HL-60/S4 treated with phorbol 12-myristate 13-acetate at 8.2 ng/mL for 4 days and 3 days (cell line): ENCODE data around the gene ZDHHC24.

Source experiments
- in situ Hi-C: fragments of 300-500 bp; cut with MboI; formaldehyde crosslinking; loops from 2 replicates; pipeline ENCODE4 v1.15.0; 2022; ENCODE audit warnings: low sequenced_read_pairs

ZDHHC24 gene

GRCh38 chr11:66567787-66568123, 21.9 kb upstream of the ZDHHC24 start:
- in situ Hi-C loops, result no loop called here

DNA sequence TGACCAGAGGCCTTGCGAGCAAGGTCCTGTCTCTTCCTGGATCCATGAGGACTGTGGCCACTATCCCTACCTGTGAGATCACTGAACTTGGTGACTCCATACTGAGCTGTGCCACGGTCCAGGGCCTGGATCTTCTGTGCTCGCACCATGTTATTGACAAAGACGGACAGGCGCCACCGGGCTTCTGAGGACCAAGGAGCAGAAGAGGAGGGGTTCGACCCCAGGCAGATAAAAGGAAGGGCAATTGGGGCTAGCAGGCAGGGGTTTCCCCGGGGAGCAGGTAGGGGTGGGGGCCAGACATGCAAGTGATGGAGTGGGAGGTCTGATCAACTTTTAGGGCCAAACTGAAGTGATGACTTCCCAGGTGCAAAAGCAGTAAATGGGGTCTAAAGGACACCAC, 20.4 kb upstream of the ZDHHC24 start:
- in situ Hi-C loops, result no loop called here

GRCh38 chr11:66564984-66565383, 19.1 kb upstream of the ZDHHC24 start:
- in situ Hi-C loops, result no loop called here

DNA sequence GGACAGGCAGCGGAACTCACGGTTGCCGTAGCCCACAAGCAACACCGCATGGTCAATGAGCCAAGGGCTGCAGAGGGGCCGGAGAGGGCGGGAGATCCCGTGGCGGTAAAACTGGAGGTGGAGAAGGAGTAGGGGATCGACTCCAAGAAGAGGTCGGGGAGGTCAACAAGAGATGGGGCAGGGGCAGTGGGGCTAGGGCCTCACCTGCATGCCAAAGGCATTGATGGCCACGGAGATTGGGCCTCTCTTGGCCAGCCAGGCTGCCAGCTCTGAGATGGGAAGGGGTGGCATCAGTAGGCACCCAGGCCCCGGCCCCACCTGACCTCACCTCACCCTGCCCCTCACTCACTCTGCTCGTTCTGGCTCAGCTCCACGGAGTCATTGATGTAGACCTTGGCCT, 18.7 kb upstream of the ZDHHC24 start:
- in situ Hi-C loops, result no loop called here

GRCh38 chr11:66563832-66564231, 18.0 kb upstream of the ZDHHC24 start:
- in situ Hi-C loops, result no loop called here

- in situ Hi-C loops, result no loop called here
Observed at GRCh38 chr11:66562907-66563583, 17.2 kb upstream of the ZDHHC24 start.

GRCh38 chr11:66562275-66562674, 16.4 kb upstream of the ZDHHC24 start:
- in situ Hi-C loops, result no loop called here

- in situ Hi-C loops, result no loop called here
Observed at GRCh38 chr11:66561975-66562248, 16.1 kb upstream of the ZDHHC24 start.

DNA sequence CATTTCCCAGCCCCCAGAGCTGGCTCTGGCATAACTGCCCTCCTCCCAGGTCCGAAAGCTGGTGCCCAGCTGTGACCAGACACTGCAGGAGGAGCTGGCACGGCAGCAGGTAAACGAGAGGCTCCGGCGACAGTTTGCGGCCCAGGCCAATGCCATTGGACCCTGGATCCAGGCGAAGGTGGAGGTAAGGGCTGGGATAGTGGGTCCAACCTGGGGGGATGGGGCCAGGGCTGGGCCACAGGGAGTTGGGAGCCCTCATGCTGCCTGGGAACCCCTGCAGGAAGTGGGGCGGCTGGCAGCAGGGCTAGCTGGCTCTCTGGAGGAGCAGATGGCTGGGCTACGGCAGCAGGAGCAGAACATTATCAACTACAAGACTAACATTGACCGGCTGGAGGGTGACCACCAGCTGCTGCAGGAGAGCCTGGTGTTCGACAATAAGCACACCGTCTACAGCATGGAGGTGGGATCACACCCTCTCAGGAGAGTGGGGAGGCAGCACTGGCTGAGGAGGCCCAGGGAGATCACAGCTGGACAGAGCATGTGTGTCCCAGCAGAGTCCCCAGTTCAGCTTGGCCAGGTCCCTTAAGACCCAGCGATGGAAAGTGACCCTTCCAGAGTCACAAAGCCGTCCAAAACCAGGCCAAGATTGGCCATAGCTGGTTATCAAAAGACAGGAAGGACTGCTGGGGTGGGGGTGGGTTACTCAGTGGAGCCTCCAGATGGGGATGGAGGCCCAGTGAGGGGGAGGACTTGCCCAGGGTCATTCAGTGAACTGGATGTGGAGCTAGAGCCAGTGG, 15.5 kb upstream of the ZDHHC24 start:
- in situ Hi-C loops, result no loop called here

DNA sequence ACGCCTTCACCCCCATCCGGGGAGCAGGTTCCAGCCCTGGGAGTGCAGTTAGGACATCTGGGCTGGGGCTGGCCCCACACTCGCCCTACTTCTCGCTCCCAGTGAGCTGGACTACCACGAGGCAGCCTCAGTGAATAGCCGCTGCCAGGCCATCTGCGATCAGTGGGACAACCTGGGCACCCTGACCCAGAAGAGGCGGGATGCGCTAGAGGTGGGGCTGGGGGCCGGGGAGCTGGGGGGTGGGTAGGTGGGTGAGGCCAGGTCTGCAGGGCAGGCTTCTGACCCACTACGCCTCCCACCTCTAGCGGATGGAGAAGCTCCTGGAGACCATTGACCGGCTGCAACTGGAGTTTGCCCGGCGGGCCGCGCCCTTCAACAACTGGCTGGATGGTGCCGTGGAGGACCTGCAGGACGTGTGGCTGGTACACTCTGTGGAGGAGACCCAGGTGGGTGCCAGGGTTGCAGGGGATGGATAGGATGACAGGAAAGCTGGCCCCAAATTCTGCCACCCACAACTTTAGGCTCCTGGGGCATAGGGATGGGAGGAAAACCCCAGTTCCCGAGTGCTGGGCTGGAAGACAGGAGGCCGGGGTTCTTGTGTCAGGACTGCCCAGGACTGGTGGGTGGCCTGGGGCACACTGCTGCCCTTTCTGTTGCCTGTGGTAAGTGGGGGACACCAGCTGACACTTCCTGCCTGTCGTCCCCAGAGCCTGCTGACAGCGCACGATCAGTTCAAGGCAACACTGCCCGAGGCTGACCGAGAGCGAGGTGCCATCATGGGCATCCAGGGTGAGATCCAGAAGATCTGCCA, 14.2 kb upstream of the ZDHHC24 start:
- in situ Hi-C loops, result no loop called here

DNA sequence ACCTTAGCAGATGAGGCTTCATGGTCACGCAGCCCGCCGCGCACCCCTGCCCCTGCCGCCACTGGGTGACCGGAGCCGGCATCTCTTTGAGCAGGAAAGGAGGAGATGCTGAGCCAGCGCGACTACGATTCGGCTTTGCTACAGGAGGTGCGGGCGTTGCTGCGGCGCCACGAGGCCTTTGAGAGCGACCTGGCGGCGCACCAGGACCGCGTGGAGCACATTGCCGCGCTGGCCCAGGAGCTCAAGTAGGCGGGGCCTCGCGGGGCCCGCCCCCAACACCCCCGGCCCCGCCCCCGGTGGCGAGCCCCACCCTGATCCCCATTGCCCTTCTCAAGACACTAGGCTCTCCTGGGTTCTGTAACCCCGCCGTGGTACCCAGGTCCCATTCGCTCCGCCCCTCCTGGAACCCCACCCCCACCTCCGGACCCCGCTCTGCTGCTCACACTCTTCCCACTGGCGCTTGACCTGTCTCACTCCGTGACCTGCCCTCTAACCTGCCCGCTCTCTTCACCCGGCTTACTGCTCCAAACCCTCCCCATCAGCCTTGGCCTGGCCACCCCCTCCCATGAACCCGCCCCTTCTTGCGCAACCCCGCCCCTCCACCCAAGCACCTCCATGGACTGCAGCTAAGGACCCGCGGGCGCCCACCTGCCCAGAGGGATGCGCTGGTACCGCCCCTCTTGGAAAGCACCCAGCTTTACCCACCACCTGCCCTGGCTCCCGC, 13.5 kb upstream of the ZDHHC24 start:
- in situ Hi-C loops, result no loop called here

- in situ Hi-C loops, result no loop called here
Observed at GRCh38 chr11:66557733-66558326, 12.0 kb upstream of the ZDHHC24 start.

DNA sequence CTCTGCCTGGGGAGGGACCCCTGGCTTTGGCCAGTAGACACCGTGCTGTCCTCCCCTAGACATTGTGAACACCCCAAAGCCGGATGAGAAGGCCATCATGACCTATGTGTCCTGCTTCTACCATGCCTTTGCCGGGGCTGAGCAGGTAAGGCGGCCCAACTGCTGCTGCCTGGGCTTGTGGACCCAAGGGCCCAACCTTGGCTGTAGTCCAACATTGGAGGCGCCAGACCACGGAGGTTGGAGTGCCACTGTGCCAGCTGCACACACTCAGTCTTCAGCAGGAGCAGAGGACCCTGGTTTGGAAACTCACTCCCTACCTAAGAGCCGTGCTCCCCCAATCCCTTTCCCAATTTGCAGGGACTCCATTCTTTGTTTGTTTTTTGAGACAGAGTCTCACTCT, 10.2 kb upstream of the ZDHHC24 start:
- in situ Hi-C loops, result no loop called here

- in situ Hi-C loops, result no loop called here
Observed at GRCh38 chr11:66555416-66555815, 9.6 kb upstream of the ZDHHC24 start.

- in situ Hi-C loops, result no loop called here
Observed at GRCh38 chr11:66554602-66555001, 8.8 kb upstream of the ZDHHC24 start.

DNA sequence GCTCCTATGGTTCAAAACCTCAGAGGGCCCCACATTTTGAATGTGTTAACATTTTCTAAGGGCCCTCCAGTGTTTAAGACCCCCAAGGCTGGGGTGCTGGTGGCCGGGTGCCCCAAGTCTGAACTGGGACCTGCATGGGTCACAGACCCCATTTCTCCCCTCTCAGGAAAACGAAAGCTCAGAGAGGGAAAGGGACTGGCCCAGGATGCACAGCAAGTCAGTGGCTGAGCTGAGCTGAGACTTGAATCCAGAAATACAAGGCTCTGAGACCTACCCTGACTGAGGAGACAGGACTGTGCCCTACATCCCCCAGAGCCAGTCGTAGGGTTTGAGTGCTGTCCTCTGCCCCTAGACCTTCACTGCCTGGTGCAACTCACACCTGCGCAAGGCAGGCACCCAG, 5.0 kb upstream of the ZDHHC24 start:
- in situ Hi-C loops, result no loop called here

DNA sequence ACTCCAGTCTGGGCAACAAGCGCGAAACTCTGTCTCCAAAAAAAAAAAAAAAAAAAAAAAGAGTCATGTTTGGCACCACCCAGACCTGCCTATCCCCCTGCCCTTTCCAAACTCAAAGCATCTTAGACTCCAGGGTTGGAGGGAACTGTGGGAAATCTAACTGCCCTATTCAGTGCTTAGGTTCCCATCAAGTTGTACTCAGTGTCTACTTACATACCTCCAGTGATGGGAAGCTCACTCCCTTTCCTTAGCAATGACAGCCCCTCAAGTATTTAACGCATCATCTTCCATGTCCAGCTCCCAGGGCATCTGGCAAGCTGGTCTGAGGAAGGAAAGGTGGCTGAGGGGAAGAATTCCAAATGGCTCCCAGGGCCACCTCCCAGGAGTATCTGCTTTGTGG, 3.8 kb upstream of the ZDHHC24 start:
- in situ Hi-C loops, result no loop called here

- in situ Hi-C loops, result no loop called here
Observed at GRCh38 chr11:66548774-66549630, 3.2 kb upstream of the ZDHHC24 start.

DNA sequence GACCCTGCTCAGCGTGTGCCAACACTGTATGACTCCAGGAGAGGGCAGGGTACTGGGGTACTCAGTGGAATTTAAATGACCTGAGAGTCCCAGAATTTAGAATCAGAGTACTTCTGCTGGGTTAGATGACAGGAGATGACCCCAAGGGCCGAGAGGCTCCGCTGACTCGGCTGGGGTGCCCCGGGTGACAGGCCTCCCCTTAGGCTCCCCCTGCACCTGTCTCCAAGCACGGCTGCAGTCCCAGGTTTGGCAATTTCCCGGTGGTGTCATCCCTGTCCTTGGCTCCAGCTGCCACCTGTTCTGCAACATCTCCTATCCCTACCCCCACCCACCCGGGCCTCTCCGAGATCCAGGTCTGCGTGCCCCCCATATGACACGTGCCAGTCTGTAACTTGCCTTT, 2.2 kb upstream of the ZDHHC24 start:
- in situ Hi-C loops, result no loop called here

DNA sequence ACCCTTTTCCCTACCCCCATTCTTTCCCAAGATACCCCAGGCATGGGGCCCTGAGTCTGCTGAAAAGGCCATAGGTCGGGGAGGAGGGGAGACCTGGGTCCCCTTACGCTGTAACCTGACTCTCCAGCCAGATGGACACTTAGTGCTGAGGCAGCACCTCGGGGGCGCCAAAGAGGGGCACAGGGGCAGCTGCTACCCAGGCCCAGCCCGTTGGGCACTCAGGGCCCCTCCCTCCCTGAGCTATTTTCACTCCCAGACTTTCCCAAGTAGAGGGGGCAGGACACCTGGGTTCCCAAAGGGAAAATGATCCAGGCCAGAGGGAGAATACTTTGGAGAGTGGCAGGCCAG, 1.8 kb upstream of the ZDHHC24 start:
- in situ Hi-C loops, result no loop called here
